GM08714 (cell line): ENCODE results near the gene PDE4D.
"Not testable (repeated sequence)": the region's sequence is repeated elsewhere in the genome, so short reads cannot be mapped to it uniquely, and the experiment has no call there.

Experiments
- H3K4me3 ChIP-seq: fragments of 200-500 bp; sonication (Bioruptor generic); 2 replicates; pipeline ENCODE4 v1.5.1; 2014; ENCODE audit warnings: mild to moderate bottlenecking, low read length, inconsistent platforms
- ZNF274 ChIP-seq: IDR thresholded peaks from 2 replicates; pipeline ENCODE4 v1.6.1; 2012; ENCODE audit warnings: mild to moderate bottlenecking, low read depth, low read length

The PDE4D gene

DNA sequence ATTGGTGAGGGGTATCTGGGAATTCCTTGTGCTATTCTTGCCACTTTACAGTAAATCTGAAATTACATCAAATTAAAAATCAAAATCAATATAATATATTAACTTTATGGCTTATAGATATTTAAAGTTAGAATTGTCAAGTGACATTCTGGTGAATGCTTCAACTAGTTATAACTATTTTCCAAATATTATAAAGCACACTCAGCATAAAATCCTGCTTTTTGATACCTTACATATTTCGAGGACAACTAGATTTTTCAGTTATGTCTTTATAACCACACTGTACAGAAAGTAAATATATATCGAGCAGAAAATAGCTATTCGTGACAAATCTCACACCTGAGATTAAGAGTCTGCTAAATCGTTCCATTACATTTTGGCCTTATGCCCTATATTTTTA, 210.2 kb downstream of the PDE4D start:
- TF ChIP-seq ZNF274 = no peak
- H3K4me3 ChIP-seq = no peak overlapping the region

DNA sequence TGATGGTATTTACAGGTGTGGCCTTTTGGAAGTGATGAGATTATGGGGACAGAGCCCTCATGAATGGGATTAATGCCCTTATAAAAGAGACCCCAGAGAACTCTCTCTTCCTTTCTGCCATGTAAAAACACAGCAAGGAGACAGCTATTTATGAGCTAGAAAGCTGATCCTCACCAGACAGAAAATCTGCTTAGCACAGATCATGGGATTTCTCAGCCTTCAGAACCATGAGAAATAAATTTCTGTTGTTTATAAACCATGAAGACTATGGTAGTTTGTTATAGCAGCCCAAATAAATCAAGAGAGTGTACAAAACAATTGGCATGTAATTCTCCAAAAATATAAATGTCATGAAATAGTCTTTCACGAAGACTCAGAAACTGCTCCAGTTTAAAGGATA, 211.0 kb downstream of the PDE4D start:
- no peak overlapping the region for H3K4me3 ChIP-seq
- no peak for TF ChIP-seq ZNF274

DNA sequence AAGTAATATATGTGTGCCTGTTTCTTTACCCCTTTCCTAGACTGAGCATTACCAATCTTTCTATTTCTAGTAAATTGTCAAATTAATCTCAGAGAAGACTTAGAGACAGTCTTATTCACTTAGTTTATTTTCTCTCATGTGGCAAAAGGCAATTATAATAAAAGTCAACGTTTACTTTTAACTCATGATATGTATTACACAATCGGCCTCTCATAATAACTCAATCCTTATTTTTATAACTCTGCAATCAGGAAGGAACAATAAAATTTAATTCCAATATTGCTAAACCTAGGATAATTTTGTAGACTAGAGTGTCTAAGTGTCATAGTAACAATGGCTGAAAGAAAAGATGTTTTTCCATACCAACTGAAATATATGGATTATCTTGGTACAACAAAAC, 214.6 kb downstream of the PDE4D start:
- H3K4me3 ChIP-seq = no peak overlapping the region
- TF ChIP-seq ZNF274 = no peak

DNA sequence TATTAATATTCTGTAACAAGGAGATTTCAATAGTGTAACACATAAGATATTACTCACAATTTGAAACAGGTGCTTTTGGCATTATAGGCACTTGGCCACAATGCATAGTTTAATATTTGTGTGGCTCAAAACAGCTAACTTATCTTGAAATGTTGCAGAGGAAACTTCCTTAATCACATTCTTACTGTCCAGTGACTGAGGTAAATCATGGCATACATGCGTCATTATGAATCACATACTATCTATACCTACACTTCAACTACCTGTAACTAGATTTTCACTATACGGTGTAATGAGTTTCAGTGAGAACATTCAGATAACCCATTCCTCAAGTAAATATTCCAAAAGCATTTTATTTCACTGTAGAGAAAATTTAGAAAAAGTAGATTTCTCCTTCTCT, 218.8 kb downstream of the PDE4D start:
- TF ChIP-seq ZNF274 = no peak
- no peak overlapping the region for H3K4me3 ChIP-seq

DNA sequence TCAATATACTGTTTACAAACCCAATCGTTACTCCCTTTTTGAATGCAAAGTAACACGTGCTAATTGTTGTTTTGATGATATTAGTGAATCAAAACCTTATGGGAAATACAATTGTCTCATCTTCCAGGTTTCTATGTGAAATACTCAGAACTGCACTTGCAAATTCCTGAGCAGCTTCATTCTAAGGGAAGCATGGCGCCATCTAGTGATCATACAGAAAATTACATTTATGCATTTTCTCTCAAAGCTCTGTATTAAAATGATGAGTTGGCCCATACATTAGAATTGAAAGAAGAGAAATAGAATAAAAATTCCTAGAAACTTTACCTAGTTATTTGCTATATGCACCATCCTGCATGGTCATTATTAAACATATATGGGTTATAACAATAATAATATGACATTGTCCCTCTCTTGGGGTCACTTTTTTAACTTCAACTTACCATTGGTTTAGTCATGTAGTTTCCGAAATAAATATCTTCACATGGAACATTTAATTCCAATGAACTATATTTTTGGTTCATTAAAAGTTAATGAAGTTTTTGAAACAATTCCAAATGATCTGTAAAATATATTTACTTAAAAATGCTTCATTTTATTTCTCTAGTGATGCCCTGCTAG, 220.0 kb downstream of the PDE4D start:
- TF ChIP-seq ZNF274 = no peak
- H3K4me3 ChIP-seq = no peak overlapping the region

DNA sequence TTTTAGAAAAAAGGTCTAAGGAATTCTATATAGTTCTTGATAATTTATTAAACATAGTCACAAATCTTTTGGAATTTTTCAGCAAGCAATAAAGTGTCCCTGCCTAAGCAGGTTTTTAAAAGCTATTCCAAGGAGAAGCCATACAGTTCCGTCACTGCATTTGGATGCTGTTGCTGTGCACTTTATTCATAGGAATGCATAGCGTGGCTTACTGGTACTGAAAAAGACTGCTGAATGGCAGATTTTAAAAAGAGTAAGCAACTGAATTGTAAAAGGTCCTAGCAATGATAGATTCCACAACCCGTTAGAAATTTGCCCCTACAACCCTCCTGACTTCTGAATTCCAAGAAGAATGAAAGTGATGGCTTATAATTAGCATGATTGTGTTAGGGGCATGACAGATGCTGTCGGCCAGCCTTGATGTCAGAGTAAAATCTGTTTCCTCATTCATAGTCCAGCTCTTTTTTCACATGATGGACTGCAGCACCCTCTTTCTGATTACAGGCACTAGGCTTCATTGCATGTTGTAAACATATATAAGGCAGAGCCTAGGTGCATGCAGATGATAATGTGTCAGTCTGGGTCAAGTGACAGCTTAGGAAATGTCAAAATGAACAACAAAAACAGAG, 227.0 kb downstream of the PDE4D start:
- H3K4me3 ChIP-seq = no peak overlapping the region
- TF ChIP-seq ZNF274 = no peak

DNA sequence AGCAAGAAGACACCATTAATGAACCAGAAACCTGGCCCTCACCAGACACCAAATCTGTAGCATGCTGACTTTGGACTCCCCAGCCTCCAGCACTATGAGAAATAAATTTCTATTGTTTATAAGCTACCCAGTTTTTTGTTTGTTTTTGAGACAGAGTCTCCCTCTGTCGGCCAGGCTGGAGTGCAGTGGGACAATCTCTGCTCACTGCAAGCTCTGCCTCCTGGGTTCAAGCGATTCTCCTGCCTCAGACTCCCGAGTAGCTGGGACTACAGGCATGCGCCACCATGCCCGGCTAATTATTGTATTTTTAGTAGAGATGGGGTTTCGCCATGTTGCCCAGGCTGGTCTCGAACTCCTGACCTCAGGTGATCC, 227.7 kb downstream of the PDE4D start:
- not testable (repeated sequence) for H3K4me3 ChIP-seq

DNA sequence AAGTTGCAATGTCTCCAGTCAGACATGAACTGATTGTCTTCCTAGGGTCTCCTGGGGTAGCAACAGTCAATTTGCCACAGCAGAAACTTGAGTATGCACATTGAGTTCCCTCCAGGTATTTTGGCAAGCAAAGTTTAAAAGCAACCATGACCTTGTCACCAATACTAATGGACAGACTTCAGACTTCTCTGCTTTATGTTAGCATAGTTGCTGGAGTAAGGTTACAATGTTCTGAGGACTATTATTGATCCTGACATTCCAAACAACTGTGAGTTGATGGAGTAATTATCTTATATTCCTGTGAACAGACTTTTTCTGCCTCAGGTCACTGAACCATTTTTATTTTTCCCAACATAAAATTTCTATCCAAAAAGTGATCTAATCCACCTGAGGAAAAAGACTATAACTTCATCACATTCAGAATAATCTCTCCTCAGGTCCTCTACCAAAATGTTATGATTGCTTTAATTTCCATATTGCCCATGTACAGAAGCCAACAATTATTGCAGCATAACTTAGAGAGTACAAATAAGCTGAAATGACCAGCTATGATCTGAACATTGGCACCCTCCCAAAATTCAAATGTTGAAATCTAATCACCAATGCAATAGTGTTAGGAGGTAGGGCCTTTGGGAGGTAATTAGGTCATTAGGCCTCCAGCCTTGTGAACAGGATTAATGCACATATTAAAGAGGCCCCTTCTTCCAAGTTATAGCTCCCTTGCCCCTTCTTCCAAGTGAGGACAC, 228.3 kb downstream of the PDE4D start:
- no peak for TF ChIP-seq ZNF274
- H3K4me3 ChIP-seq = no peak overlapping the region

DNA sequence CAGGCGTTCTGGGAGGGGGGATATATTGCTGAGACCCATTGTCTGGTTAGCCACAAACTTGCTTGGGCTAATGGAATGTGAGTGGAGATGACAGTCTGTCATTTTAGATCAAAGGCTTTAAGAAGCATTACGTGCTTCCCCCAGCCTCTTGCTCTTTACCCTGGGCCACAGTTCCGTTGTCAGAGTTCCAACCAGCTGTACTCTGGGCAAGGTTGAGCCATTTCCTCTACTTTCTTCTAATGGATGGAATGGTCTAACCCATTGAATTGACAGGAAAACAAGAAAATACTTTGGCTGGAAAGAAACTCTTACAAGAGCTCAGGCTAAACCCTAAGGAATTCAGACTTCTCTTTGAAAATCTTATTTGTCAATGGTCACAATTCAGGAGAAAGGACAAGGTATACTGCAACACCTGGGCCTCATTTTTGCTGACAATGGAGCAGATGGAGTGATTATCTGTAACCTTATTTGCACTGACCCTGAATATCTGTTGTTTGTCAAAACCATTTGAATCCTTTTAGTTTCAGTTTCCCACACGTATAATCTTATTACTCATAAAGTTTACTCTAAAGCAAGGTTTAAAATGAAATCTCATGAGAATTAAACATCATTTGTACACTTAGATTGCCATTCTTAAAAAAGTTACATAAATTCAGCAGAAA, 231.4 kb downstream of the PDE4D start:
- TF ChIP-seq ZNF274 = no peak
- H3K4me3 ChIP-seq = no peak overlapping the region; the same call in 1 of the 2 replicates

DNA sequence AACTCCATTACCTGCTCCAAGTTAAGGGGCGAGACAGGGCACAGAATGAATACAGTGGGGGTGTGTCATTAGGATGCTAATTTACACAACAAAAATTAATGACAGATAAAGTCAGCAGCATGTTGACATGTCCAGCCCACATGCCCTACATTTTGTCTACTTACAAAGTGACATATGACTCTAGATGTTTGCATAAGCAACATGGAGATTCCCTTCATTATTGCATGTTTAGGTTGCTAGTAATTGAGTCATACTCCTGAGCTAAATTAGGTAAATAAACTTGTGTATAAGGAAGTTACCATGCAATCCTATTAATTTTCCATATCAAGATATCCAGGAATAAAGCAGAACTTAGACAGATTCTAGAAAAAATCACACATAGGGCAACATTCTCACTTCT, 232.2 kb downstream of the PDE4D start:
- TF ChIP-seq ZNF274 = no peak
- H3K4me3 ChIP-seq = no peak overlapping the region

DNA sequence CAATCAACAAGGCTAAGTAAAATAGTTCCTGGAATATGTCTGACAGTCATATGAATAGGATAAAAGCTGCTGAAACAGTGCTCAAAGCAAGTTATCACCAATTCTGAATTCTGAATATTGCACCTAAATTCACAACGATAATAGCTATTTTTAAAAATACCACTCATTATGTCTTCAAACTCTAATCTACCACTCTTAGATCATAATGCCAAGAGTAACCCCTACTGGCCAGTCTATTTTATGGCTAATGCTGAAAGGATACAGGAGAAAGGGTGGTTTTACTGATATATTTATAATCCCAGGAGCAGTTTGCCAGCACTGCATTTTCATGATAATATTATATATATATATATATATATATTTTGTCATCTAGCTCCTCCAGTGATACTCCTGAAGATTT, 232.8 kb downstream of the PDE4D start:
- no peak overlapping the region for H3K4me3 ChIP-seq
- TF ChIP-seq ZNF274 = no peak

DNA sequence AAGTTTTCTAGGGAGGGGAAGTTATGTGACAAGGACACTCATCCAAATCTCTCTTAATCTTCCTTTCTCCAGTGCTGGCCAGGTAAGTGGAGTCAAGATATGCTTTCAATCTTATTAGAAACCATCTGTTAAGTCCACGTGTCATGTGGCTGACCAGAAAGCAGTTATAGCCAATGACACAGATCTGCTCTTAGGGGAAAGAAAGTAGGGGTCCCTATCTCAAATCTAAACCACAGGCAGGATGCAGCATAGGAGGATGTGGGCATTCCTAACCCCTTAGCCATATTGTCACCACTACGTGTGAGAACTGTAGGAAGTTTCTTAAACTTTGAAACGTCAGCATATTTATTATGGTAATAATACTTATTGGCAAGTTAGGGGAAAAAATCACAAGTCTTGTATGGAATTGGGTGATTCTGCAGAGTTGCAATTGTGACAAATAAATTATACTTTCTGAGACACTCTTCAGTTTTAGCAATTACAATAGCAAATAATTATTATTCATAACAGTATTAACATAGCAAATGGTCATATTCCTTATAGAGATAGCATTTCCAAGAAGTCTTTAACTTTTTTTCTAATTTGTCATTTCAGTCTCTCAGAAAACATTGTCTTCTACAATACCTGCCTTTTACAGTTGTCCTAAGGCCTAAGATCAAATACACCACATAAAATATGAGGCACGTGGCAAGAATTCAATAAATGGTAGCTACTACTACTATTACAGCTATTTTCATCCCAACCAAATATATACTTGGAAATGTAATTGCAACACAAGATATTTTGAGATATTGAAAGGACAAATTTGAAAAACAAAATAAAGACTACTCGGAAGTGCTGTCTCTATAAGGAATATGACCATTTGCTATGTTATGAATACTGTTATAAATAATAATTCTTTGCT, 236.9 kb downstream of the PDE4D start:
- no peak overlapping the region for H3K4me3 ChIP-seq
- TF ChIP-seq ZNF274 = no peak

DNA sequence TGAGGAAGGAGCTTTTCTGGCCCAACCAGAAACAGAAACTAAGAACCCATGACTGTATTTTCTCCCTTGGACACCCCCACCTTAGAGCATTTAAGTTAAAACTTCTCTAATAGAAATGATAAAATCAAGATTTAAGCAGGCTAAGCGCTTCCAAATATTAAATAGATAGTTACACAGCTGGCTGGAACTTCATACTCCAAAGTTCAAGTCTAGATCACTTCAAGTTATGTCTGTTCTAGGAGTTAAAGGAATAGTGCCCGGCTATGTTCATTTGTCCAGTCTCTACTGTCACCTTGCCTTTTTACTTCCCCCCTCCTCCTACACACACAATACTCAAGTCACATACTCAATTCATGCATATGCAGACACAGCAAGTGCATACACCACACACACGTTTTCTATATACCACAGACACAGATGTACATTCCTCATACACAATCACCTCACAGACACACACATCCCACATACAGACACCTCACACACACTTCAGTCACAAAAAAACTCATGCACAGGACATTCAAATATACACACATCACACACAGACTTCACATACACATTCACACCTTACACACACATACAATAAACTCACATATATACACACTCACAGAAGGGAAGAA, 237.7 kb downstream of the PDE4D start:
- H3K4me3 ChIP-seq = no peak overlapping the region
- TF ChIP-seq ZNF274 = no peak

DNA sequence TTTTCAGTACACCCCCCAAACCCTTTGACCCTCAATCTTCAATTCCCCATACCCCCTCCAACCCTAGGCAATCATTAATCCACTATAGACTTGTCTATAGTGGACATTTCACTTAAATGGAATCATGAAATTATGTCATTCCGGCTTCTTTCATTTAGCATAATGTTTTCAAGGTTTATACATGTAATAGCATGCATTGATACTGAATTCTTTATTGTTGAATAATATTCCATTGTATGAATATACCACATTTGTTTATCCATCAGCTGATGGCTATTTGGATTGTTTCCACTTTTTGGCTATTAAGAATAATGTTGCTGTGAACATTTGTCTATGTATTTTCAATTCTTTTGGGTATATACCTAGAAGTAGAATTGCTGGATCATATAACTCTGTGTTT, 238.8 kb downstream of the PDE4D start:
- TF ChIP-seq ZNF274 = no peak
- no peak overlapping the region for H3K4me3 ChIP-seq

DNA sequence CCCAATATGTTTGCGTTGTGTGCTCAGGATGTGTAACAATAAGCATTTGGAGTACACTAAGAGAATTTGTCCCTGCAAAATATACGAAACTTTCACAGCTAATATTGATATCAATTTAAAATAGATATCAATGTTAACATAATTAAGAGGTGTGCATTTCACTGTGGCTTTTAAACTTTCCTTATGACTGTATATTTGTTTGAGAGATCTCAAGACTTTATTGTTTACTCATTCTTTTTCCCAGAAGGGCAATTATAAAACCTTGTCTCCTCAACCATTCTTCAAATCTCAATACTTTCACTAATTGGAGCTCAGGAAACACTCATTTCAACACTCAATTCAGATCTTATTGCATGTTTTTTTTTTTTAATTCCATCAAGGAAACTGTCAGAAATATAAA, 241.1 kb downstream of the PDE4D start:
- no peak overlapping the region for H3K4me3 ChIP-seq
- TF ChIP-seq ZNF274 = no peak
